Midbrain (tissue), 1 donor: Measurements from ENCODE around the gene SNX13.
"Not testable (repeated sequence)": the region's sequence is repeated elsewhere in the genome, so short reads cannot be mapped to it uniquely, and the experiment has no call there.

Experiments
- DNase-seq: peaks from one replicate; lab custom pipeline; 2025; lab: John Stamatoyannopoulos, UW

SNX13 gene

DNA sequence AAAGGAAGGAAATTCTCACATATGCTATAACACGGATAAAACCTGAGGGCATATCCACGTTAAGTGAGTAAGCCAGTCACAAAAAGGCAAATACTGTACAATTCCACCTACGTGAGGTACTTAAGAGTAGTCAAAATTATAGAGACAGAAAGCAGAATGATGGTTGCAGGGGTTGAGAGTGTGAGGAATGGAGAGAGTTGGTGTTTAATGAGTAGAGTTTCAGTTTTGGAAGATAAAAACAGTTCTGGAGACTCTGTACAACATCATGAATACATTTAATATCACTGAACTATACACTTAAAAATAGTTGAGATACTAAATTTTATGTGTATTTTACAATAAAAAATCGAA, 95.1 kb downstream of the SNX13 start:
- no peak for DNase-seq

DNA sequence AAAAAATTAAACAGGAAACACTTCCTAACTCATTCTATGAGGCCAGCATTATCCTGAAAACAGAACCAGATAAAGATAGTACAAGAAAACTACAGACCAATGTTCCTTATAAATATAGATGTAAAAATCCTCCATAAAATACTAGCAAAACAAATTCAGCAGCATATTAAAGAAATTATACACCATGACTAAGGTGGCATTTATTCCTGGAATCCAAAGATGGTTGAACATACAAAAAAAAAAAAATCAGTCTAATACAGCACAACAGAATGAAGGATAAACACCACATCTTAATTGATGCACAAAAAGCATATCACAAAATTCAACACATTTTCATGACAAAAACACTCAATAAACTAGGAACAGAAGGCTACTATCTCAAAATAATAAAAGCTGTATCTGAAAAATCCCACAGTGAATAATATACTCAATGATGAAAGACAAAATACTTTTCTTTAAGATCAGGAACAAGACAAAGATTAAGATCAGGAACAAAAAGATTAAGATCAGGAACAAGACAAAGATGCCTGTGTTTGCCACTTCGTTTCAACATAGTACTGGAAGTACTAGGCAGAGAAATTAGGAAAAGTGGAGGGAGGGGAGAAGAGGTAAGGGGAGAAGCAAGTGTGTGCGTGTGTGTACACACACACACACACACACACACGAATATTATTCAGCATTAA, 95.6 kb downstream of the SNX13 start:
- DNase-seq = no peak

DNA sequence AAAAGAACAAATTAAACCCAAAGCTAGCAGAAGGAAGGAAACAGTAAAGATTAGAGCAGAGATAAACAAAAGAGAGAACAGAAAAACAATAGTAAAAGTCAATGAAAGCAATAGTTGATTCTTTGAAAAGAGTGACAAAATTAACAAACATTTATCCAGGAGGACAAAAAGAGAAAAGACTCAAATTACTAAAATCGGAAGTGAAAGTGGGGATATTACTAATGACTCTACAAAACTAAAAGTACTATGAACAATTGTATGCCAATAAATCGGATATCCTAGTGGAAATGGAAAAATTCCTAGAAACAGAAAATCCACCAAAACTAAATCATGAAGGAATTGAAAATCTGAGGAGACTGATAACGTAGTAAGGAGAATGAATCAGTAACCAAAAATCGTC, 96.3 kb downstream of the SNX13 start:
- no peak for DNase-seq

DNA sequence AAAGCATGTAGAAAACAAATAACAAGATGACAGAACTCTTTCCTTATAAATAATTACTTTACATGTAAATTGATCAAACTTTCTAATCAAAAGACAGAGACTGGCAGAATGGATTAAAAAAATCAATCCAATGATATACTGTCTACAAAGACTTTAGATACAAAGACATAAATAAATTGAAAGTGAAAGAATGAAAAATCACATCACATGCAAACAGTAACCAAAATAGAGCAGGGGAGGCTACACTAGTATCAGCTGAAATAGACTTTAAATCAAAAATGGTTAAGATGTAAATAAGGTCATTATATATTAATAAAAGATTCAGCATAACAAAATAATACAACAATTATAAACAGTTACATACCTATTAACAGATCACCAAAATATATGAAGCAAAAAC, 97.3 kb downstream of the SNX13 start:
- DNase-seq = no peak

DNA sequence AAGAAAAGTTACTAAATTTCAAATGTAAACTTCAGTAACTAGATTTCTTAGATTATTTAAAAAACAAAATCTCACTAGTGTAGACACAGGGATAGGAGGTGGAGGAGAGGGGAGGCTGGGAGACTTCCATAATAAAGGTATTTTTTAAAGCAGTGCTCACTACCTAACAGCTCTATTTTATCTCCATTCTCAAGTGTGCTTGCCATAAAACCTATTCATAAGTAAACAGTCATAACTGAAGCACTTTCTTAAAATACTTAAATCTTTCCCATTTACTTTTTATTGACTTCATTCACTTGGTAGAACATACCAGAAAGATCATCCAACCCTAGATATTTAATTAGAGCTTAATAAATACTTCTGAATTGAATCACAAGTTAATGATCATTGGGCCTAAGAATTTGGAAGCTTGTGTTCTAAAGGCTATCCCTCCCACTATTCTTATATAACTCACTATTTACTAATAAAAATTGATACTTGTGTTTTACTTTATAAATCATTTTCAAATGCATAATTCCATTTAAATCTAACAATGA, 107.4 kb downstream of the SNX13 start:
- DNase-seq = no peak

DNA sequence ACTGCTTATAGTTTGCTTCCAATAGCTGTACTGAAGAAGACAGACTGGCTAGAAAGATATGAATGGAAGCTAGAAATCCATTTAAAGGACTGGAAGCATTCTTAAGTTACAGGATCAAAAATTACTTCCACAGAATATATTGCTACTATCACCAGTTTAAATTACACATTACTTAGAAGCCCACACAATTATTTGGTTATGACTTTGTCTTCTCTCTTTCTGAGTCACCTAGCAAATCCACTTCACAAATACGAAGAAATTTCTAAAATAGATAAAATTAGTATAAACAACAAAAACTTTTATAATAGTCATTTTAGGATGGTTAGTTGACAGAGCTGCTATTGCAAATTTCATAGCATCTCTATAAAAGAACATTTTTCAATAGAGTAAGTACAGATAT, 108.1 kb downstream of the SNX13 start:
- DNase-seq = no peak

DNA sequence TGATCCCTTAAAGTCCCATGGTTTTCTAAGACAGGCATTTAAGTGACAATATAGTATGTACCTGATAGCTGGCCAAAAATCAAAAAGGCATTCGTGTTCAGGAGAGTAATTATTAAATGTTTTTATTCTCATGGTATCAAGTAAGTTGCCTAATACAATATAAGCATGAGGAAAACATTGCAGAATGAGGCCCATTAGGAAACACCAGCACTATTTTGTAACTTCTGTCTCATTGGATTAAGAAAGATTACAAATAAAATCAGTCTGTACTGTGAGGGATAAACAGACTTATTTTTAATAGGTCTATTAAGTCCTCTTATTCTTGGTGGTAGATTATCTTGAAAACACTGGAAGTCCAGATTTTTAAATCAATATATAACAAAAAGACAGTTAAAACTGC, 110.1 kb downstream of the SNX13 start:
- no peak for DNase-seq

DNA sequence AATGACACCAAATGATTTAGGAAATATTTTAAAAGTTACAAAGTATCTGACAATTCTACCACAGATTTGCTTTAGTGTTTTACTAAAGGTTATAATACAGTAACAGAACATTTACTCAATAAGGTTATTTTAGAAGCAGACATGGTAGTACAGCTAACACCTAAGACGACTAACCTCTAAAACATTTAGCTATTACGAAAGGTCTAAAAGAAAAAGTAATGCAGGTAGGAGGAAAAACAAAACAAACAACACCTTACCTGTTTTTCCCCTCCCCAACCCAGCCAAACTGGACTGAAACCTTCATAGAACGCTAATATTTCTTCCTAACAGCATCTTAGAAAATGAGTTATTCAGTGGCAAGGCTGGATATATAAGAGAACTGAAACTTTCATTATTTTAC, 111.3 kb downstream of the SNX13 start:
- no peak for DNase-seq

DNA sequence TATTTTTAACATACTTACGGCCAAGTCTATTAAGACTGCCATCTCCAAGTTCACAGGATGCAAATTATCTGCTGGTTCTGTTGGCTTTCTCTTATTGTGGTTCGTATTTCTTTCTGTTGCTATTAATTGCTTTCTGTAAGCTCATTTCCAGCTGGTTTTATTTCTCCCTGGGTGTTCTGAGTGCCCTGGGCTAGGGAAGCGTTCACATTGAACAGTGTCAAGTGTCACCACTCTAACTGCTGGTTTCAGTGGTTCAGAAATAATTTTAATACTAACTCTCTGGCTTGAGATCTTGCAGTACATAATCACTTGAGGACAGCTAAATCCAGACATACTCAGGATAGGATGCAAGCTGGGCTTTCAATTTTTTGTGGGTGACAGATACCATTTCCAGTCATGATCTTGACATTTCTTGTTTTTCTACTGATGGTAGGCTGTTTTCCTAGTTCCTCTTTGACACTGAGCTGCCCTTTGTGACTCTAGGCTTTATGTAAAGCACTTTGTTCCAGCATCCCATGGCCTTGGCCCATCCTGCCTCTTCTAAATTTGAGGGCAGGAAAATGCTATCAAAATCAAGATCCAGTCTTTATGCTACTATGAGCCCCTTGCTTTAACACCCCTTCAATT, 117.6 kb downstream of the SNX13 start:
- DNase-seq = no peak

DNA sequence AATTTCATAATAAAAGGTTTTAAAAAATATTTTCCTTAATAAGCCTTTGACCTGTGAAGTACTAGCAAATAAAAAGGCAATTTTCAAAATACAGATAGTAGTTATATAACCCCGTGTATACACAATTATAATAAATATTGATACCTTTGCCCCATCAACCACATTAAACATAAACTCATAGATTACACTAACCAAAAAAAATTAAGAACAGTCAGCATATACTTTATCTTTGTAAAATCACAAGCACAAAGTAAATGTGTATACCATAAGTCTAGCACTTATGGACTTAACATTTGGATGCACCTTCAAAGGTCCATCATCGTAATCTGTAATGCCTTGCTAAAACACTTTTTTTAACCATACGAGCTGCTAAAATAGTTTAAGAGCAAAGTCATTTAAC, 123.4 kb downstream of the SNX13 start:
- DNase-seq = no peak

DNA sequence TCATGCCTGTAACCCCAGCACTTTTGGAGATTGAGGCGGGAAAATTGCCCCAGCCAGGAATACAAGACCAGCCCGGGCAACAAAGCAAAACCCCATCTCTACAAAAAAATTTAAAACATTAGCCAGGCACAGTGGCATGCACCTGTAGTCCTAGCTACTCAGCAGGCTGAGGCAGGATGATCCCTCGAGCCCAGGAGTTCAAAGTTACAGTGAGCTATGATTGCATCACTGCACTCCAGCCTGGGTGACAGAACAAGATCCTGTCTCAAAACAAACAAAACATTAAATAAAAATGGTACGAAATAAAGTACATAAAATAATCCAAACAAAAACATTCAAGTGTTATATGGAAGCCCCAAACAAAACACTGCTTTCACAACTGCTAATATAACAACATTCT, 125.0 kb downstream of the SNX13 start:
- no peak for DNase-seq

DNA sequence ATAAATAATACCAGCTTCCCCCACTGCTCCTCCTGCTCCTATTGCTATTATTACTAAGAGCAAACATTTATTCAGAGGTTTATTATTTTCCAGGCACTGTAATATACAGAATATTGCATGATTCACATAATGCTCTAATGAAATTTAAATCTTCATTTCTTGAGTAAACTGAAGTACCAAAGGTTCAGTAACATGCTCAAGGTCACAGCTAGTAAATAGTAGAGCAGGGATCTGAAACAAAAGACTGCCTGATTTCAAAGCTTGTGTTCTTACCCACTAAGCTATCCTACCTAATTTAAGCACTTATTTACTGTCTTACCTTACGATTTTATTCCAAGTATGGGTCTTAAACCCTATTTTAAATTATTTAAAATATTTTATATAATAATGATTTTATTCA, 126.2 kb downstream of the SNX13 start:
- no peak for DNase-seq

DNA sequence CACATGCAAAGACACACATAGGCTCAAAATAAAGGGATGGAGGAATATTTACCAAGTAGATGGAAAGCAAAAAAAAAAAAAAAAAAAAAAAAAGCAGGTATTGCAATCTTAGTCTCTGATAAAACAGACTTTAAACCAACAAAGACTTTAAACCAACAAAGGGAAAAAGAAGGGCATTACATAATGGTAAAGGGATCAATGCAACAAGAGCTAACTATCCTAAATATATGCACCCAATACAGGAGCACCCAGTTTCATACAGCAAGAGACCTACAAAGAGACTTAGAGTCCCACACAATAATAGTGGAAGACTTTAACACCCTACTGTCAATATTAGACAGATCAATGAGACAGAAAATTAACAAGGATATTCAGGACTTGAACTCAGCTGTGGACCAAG, 131.1 kb downstream of the SNX13 start:
- DNase-seq = not testable (repeated sequence)

DNA sequence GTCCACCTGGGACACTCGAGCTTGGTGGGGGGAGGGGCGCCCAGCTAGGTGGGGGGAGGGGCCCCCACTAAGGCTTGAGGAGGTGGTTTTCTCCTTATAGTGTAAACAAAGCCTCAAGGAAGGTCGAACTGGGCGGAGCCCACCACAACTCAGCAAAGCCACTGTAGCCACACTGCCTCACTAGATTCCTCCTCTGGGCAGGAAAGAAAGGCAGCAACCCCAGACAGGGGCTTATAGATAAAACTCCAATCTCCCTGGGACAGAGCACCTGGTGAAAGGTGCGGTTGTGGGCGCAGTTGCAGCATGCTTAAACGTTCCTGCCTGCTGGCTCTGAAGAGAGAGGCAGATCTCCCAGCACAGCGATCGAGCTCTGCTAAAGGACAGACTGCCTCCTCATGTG, 133.1 kb downstream of the SNX13 start:
- no peak for DNase-seq

DNA sequence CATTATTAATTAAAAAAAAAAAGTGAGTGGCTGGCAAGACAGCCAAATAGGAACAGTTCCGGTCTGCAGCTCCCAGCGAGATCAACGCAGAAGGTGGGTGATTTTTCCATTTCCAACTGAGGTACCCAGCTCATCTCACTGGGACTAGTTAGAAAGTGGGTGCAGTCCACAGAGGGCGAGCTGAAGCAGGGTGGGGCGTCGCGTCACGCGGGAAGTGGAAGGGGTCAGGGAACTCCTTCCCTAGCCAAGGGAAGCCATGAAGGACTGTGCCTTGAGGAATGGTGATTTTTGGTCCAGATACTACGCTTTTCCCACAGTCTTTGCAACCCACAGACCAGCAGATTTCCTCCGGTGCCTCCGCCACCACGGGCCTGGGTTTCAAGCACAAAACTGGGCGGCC, 133.7 kb downstream of the SNX13 start:
- no peak for DNase-seq

DNA sequence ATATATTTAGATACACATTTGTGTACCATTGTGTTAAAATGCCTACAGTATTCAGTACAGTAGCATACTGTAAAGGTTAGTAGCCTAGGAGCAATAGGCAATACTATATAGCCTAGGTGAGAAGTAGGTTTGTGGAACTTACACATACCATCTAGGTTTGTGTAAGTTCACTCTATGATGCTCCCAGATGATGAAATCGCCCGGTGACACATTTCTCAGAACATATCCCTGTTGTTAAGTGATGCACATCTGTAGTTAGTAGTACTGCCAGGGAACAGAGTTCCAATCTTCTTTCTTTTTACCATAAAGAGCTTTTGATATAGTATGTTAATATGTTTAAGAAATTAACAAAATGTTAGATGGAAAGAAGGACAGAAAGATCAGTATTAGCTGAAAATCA, 138.2 kb downstream of the SNX13 start:
- no peak for DNase-seq

DNA sequence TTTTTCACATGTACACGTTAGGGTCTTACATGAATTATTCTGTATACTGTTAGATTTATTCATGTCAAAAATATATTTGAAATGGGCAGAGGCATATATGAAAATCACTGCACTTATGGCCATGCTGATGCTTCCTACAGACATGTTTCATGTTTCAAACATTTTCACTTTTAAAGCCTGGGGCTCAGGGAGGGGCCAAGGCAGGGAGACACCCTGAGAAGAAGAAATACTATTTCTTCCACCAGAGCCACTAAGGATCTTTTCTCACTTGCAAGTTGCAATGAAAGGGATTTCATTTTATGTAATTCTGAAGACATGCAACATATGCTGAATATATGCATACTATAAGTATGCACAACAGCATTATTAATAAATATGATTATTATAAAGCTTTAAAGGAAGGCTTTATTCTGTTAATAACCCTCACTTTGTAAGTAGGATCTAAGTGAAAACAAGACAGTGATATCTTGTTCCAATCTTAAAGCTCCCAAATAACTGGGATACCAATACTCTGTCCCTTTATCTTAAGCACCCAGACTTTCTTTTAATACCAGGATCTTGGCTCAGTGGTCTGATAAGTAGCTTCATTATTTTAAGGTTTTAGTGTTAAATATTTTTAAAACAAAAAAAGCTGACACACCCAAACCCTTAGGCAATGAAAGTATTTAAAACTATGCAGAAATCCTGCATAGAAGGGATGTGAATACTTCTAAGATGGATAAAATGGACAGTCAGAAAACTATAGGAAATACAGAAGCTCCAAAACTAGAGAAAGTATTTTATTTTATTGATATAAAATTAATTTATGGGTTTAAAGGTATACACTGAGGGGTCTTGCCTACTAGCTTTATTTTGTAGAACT, 148.0 kb downstream of the SNX13 start:
- DNase-seq = no peak

DNA sequence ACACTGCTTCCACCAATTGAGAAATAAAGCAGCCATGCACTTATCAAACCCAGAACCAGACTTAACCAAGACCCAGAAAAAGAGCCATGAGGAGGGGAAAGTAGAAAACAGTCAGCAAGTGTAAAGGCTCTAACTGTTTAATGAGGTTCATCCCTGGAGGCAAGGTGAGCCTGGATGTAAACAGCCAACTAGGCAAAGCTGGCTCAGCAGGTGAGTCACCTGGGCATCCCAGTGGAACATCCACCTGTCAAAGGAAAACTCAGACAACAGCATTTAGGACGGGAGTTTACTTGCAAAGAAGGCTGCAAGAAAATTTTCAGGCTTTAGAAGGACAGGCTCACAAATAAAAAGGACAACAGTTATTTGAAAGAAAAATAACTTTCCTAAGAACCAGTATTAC, 153.0 kb downstream of the SNX13 start:
- DNase-seq = no peak

DNA sequence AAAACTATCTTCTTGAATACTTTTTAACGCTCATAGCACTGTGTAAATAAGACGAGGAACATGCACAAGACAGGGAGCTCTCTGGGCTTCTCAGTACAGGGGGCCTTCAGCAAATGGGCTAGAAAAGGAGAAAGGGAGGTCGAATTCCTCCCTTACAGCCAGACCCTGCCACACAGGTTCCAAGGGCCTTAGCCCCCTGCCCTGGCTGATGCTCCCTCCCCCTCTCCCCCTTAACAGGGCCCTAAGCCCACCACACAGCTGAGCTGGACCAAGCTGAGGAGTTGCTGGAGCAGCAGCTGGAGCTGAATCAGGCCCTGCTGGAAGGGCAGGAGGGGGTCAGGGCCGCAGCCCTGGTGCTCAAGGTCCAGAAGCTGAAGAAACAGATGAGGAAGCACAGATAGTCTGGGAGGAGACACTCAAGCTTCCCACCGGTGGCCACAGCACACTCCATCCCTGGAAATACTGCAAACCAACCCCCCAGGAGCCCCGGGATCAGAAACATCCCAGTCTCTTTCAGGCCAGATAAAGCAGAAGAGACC, 153.9 kb downstream of the SNX13 start:
- no peak for DNase-seq

DNA sequence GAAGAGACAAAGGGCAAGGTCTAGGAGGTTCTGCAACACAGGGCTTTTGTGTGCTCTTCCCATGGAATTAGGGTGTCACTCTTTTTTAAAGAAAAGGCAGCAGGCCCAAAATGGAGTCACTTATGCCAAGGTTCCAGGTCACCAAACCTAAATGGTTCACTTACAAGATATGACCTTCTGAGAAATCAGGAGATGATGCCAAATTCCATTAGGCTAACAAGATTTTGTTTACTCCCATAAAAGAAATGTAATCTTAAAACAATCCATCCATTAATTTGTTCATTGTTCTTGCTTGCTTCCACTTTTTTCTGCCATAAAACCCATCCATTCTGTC, 158.1 kb downstream of the SNX13 start:
- no peak for DNase-seq

DNA sequence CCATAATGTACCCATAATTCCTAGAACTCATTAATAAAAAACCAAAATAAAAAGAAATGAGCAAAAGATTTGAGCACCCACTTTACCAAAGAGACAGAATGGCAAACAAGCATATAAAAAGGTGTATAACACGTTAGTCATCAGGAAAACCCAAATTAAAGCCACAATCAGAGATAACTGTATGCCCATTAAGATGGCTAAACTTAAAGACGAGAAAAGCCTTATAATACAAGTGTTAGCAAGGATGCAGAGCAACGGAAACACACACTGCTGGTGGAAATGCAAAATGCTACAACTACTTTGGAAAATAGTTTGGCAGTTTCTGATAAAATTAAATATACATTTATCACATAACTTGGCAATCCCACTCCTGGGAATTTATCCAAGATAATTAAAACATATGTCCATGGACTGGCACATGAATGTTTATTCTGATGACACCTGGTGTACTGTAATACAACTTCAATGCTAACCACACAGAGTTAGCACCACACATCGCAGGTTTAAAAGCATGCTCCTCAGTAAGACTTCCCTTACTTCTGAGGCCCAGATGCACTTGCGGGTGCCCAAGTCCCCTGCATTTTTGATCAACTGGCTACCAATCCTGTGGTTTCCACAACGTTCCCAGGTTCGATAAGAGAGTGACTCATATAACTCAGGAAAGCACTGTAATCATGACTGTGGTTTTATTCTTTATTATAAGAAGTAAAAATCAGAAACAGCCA, 158.6 kb downstream of the SNX13 start:
- no peak for DNase-seq

DNA sequence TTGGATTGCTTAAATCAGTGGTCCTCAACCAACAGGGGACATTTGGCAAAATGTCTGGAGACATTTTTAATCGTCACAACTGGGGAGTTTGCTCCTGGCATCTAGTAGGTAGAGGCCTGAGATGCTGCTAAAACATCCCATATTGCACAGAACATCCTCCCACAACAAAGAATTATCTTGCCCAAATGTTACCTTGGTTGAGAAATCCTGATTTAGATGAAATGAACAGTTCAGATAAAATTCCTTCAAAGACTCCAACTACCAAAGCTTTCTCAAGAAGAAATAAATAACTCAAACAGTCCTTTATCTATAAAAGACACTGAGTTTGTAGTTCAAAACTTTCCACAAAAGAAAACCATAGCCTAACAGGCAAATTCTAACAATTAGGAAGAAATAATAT, 160.9 kb downstream of the SNX13 start:
- DNase-seq = no peak
